HepG2 (cell line): ENCODE measurements around the gene UTS2R. TPM values are rescaled to one million over a fixed set of nuclear protein-coding genes. Genes with fewer than 3 reads are reported as not detected.

Experiments
- ASH2L ChIP-seq: fragments of 300-600, 200-600 bp; sonication (generic); IDR thresholded peaks from 2 replicates; pipeline ENCODE4 v1.7.0; 2017; ENCODE audit warnings: low read depth, mild to moderate bottlenecking, moderate library complexity, mixed read lengths, low read length; ENCODE audit not compliant: insufficient read length
- ATF4 ChIP-seq, 2 experiments: fragments of 450-650 bp in 1 of 2; sonication (generic) in 1 of 2; formaldehyde crosslinking; IDR thresholded peaks; 2 replicates each; pipeline versions ENCODE4 v1.5.0 to v1.8.0; 2020 to 2022; ENCODE audit warnings: mild to moderate bottlenecking in 1 of 2, missing genetic modification reagents in 1 of 2
- CREB1 ChIP-seq, 2 experiments: fragments of 450-650 bp in 1 of 2; IDR thresholded peaks; 2 replicates each; pipeline ENCODE4 v1.6.1; 2016 to 2017; ENCODE audit warnings: control low read depth in 1 of 2, mild to moderate bottlenecking in 1 of 2, missing compliant biosample characterization in 1 of 2, missing genetic modification characterization in 1 of 2
- DNMT3B ChIP-seq: conservative IDR thresholded peaks from 2 replicates; pipeline ENCODE4 v1.6.1; 2016; ENCODE audit warnings: missing biosample characterization, control low read depth
- PITX1 ChIP-seq: sonication (generic); formaldehyde crosslinking; IDR thresholded peaks from 2 replicates; pipeline ENCODE4 v1.5.1; 2020; ENCODE audit warnings: mild to moderate bottlenecking, missing genetic modification reagents
- RARG ChIP-seq: sonication (generic); formaldehyde crosslinking; IDR thresholded peaks from 2 replicates; pipeline ENCODE4 v1.4.0; 2020; ENCODE audit warnings: low read depth, mild to moderate bottlenecking, missing genetic modification reagents
- SIX4 ChIP-seq: sonication (generic); formaldehyde crosslinking; IDR thresholded peaks from 2 replicates; pipeline ENCODE4 v1.4.0; 2020; ENCODE audit warnings: missing genetic modification reagents
- SNAI1 ChIP-seq: sonication (generic); formaldehyde crosslinking; IDR thresholded peaks from 2 replicates; pipeline ENCODE4 v1.5.0; 2020; ENCODE audit warnings: mild to moderate bottlenecking, missing genetic modification reagents, borderline replicate concordance
- SRY ChIP-seq: sonication (generic); formaldehyde crosslinking; IDR thresholded peaks from 2 replicates; pipeline ENCODE4 v1.8.0; 2022; ENCODE audit warnings: mild to moderate bottlenecking, missing genetic modification reagents
- ZNF160 ChIP-seq: sonication (generic); formaldehyde crosslinking; IDR thresholded peaks from 2 replicates; pipeline ENCODE4 v1.8.0; 2022; ENCODE audit warnings: mild to moderate bottlenecking, inconsistent platforms, missing genetic modification reagents
- ZNF318 ChIP-seq: sonication (generic); formaldehyde crosslinking; IDR thresholded peaks from 2 replicates; pipeline ENCODE4 v1.4.0; 2020; ENCODE audit warnings: mild to moderate bottlenecking, missing genetic modification reagents
- ZNF446 ChIP-seq: sonication (generic); formaldehyde crosslinking; IDR thresholded peaks from 2 replicates; pipeline ENCODE4 v1.5.0; 2020; ENCODE audit warnings: mild to moderate bottlenecking, missing genetic modification reagents
- ZNF652 ChIP-seq: IDR thresholded peaks from 2 replicates; pipeline ENCODE4 v1.6.1; 2016; ENCODE audit warnings: low read depth, borderline replicate concordance
- ZNF773 ChIP-seq: sonication (generic); formaldehyde crosslinking; IDR thresholded peaks from 2 replicates; pipeline ENCODE4 v1.4.0; 2020; ENCODE audit warnings: missing genetic modification reagents, borderline replicate concordance
- ZNF788 ChIP-seq: sonication (generic); formaldehyde crosslinking; IDR thresholded peaks from 2 replicates; pipeline ENCODE4 v1.5.0; 2020; ENCODE audit warnings: mild to moderate bottlenecking, missing genetic modification reagents, borderline replicate concordance
- ZXDC ChIP-seq: sonication (generic); formaldehyde crosslinking; IDR thresholded peaks from 2 replicates; pipeline ENCODE4 v1.5.0; 2020; ENCODE audit warnings: mild to moderate bottlenecking, missing genetic modification reagents
- polyA plus RNA-seq, 8 experiments: library from polyadenylated mRNA; depleted of rRNA in 3 of 8; stranded (reverse) in 7 of 8; unstranded in 1 of 8; fragments of >200 nt; fragmentation: Illumina TruSeq in 4 of 8; extraction: Trizol in 4 of 8; gene quantifications; 2 replicates each; pipeline versions ENCODE4 v1.2.1 to v1.2.3, GENCODE V29; 2011 to 2016; ENCODE audit warnings: low read depth in 4 of 8, missing spikeins in 1 of 8, mixed read lengths in 1 of 8; ENCODE audit not compliant: insufficient read depth in 1 of 8
- total RNA-seq, 5 experiments: library from RNA; depleted of rRNA; stranded (reverse); fragments of >200 nt; fragmentation: Illumina TruSeq; extraction: Trizol; gene quantifications; 2 replicates each; pipeline ENCODE4 v1.2.3, GENCODE V29; 2016; ENCODE audit warnings: low read depth in 1 of 5

UTS2R gene
- total and polyA plus RNA-seq, 2 of the 13 experiments (the other 11 are each of a cell fraction or from before 2014, with no cell fraction given): 0.13 to 0.15 TPM

- TF ChIP-seq ZNF773 (CRISPR knock-in tag) (no peak), DNMT3B (no peak), SIX4 (CRISPR knock-in tag) (no peak), ASH2L (peak; percentile 65), RARG (CRISPR knock-in tag) (0 out of 2 replicates have a peak, but pooled peaks have one; percentile 74), ZNF788 (peak; percentile 93), ZNF652 (CRISPR knock-in tag) (no peak; the same call in 1 of the 2 replicates), ZXDC (CRISPR knock-in tag) (no peak), SRY (CRISPR knock-in tag) (no peak), SNAI1 (CRISPR knock-in tag) (0 out of 2 replicates have a peak, but pooled peaks have one; percentile 36), ZNF446 (no peak), CREB1 (IDR thresholded peaks at IDR 0.05) (no peak), CREB1 (CRISPR knock-in tag; IDR thresholded peaks at IDR 0.05) (no peak), ZNF160 (peak; percentile 24; the same call in 1 of the 2 replicates), ATF4 (CRISPR knock-in tag; IDR thresholded peaks at IDR 0.05) (no peak), PITX1 (CRISPR knock-in tag) (peak; percentile 79), ZNF318 (CRISPR knock-in tag) (0 out of 2 replicates have a peak, but pooled peaks have one; percentile 66)
Observed at GRCh38 chr17:82330322-82331239, 41.0 kb upstream of the UTS2R start (continued).
